ENCODE data around the gene IL23R.

Gene IL23R

DNA sequence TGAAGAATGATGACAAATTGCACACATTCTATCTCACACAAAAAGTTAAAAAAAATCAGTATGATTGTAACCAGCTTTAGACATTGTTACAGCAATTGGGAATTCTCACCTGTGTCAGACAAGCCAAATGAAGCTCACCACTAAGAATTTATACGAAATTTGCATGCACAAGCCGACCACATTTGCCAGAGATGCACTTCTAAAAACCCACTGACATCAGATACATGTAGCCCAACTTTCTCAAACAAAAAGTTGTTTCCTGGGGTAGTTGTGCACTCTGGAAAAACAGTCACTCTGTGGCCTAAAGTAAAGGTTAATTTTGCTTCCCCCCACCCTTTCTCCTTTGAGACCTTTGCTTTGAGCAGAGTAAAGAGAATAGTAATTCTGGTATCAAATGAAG lies 73.5 kb downstream of the IL23R start:
- DNase-seq: no peak
- peak; percentile 82 for ATAC-seq

DNA sequence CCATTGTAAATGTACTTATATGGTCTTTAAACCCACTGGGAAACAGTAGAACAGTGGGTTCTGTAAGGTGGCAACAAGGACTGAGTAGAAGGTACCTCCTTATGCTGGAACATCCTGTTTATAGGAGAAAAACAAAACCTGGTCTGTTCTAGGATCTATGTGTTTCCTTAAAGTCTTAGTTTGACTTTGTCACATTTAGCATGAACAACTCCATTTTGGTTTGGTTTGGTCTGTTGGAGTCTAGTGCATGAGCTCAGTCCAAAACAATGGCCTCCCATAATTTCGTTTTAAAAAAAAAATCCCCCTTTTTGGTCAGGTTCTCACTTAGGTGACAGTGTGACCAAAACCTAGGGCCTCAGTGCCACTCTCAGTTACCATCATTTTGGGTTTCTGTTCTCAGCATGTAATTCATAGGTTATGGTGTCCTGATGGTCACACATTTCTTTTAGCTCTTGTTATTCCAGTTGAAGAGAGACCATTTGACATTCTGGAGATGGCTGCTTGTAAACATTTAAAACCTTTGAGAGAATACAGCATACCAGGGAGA lies 75.0 kb downstream of the IL23R start:
- ATAC-seq (no peak), DNase-seq (no peak)

DNA sequence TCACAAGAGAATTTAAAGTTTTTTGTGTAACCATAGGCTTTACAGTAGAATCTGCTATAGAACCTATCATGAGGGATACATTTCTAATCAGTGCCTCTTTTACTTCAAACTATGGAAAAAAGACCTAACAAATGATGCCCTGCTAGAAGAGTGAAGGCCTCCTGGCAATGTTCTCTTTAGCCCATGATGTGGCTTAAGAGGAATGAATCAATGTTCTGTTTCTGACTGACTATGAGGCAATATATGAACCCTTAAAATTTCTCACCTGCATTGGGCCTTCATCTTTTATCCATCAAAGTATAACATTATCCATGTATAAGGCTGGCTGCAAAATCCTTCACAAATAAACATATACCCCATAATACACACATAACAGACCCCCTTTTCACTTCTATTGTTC lies 75.8 kb downstream of the IL23R start:
- no peak for ATAC-seq

DNA sequence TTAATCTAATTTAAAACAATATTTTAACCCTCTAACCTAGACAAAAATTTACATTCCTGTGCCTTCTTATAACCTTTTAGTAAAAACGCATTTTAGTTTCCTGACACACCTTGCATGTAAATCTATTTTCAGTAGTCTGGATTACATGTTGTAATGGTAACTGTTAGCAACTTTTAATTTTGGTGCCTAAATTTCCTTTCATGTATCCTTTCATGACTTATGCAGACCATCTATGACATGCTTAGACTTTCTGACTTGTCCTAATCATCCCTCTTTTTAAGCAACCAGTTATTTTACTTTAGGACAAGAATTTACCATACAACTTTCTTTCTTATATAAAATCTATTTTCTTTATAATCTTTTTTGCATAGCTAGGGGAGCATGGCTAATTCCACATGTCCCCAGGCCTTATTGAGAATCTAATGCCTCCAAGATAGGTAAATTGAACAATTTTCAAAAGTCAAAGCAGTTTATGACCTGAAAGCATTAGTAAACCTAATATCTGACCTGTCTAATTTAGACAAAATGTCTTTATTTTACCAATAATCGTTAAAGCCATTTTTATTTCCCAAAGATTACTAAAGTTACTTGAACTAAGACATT lies 83.9 kb downstream of the IL23R start:
- ATAC-seq: no peak
- no peak for DNase-seq

More for the DNA sequence above, 75.8 kb downstream of the IL23R start:
- DNase-seq: no peak

DNA sequence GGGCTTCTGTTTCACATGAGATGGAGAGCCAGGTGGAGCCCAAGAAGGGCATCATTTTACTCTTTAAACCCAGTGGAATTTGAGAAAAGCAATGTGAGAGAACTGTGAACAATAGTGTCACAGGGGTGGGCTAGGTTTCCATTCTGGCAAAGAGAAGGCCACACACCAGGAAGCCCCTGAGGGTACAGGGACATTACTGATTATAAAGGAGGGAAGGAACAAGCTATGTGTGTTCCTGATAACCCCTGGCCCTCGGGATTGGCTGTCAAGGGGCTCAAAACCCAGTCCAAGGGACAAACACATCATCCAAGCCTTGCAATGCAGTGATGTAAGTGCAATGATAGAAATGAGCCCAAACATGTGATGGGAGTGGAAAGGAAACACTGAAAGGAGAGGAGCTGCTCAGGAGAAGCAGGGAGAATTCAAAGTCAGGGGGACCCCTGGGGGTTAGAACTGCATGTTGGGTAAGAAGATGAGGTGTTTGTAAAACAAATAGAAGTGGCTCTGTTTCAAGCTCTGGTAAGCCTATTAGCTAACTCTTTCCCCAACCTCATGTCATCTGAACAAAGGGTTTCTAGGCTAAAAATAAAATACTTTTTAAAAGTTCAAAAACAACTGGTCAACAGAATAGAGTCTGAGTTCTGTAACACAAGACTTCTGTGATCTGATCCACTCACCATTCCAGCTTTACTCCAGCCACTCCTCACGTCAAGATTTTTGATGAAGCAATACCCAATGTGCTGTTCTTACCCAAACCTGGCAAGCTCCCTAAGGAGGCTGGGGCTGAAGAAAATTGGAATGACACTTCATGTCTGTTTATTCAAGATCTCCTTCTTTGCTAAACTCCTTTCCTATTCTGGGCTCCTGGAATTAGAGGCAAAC lies 90.3 kb downstream of the IL23R start:
- DNase-seq: no peak
- no peak for ATAC-seq

DNA sequence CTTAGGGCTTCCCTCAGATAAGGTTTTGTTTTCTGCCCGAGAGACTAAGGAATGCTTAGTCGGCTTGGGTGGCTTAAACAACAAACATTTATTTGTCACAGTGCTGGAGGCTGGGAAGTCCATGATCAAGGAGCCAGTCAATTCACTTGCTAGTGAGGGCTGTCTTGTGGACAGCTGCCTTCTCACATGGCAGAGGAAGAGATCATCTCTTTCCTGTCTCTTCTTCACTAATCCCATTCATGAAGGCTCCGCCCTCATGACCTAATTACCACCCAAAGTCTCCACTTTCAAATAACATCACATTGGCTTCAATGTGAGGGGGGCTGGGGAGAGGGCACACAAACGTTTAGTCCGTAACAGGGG lies 90.9 kb downstream of the IL23R start:
- ATAC-seq: no peak
- DNase-seq: no peak

DNA sequence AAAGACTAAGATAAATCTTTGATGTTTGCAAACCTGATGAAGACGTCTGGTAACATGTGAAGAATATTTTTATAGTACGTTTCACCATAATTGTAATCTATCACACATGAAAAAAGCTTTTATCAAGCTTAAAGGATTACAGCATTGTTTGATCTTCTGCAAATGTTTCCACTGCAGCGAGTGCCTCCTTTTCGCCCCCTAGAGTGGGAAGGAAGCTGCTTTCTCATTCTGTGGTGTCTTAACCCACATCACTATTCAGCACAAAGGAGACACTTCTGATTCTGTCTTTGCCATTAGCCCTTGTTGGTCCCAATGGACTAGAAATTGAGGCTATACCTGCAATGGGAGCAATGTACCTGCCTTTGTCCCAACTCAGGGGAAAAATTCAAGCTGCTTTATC lies 95.4 kb downstream of the IL23R start:
- DNase-seq (no peak), ATAC-seq (peak; percentile 71)

DNA sequence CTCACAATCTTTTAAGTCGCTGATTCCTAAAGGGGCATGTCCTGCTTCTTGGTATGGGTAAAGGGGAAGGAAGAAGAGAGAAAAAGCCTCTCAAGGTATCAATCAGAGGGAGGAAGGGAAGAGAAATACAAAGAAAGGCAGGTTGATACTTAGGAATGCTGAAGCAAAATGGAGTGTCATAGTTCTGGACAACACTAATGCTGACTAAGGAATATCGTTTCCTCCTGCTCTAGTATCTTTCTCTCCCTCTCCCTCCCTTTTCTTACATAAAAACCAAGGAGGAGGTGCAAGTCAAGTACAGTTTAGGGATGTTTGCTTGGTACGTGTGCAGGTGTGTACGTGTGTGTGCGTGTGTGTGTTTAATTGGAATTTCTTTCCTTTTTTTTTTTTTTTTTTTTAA lies 96.5 kb downstream of the IL23R start:
- DNase-seq (no peak), ATAC-seq (no peak)

DNA sequence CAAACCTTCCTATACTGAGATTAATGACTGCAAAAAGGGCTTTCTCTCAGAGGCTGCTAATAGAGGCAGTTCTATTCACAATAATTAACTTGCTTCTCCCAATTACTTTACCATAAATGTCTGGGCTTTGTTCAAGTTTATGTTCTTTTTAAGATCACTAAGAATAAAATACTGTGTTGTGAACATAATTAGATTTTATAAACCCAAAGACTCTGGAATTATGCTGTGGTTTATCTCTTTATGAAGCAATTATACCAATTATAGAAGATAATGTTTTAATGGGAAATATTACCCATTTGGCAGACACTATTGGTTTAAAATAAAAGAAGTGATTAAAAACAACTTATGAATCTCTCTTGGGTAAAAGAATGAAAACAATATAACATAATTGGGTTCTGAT lies 97.9 kb downstream of the IL23R start:
- DNase-seq: no peak
- no peak for ATAC-seq

DNA sequence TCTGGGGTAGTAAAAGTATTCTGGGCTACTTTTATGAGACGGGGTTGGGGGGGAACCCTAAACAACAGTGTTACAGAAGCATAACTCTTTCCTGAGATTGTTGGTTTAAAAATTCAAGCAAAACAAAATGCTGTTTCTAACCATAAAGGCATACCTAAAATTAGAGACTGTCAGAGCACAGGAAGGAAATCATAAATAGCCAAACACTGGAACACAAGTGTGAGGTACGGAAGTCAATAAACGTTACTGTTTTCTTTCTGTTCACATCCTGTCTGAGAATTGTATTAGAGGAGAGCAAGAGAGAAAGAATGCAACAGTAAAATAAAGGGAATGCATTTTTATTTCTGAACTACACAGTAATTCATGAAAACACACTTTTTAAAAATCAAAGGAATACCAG lies 98.6 kb downstream of the IL23R start:
- no peak for DNase-seq
- ATAC-seq: no peak

DNA sequence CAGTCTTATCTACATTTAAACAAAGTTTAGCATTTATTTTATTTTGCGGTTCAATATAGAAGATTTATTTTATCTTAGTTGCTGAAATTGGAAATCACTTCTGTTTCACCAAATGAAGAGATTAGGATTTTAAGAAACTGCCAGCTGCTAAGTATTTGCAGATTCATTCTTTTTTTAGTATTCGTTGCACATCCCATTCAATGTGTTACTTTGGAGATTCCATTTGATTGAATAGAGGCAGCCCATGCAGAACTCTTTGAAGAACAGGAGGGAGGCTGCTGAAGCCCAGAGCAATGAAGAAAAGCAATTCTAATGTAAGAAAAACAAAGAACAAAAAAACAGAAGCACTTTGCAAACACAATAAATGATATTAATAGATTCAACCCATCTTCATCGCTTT lies 102.8 kb downstream of the IL23R start:
- no peak for ATAC-seq

DNA sequence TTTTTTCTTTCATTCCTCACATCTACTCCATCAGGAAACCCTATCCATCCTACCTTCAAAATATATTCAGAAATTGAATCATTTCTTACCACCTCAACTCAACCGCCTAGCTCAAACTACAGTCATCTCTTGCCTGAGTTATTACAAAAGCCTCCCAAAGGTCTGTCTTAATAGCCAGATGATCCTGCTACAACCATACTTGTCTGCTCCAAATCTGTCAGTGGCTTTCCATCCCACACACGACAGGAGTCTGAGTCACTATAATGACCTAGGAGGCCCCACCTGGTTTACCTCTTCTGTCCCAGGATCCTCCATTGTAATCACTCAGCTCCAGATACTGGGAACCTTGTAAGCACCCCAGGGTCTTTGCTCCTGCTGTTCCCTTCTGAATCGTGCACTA lies 104.3 kb downstream of the IL23R start:
- DNase-seq: no peak
- ATAC-seq: no peak

More for the DNA sequence above, 102.8 kb downstream of the IL23R start:
- no peak for DNase-seq

DNA sequence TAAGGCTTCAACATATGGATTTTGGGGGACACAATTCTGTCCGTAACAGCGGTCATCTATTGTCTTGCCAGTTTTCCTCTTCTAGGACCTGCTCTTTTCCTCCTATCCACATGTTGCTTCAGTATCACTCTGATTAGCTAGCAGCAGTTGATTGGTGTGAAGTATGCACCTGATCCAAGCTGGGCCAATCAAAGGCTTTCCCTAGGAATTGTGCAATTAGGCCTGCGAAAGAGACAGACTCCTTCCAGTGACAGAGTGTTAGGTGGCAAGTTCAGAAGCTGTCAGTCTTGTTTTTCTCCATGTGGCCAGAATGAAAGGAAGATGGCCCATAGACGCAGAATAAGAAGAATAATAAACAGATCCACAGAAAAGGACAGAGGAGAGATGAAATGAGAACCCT lies 107.3 kb downstream of the IL23R start:
- no peak for DNase-seq
- no peak for ATAC-seq

DNA sequence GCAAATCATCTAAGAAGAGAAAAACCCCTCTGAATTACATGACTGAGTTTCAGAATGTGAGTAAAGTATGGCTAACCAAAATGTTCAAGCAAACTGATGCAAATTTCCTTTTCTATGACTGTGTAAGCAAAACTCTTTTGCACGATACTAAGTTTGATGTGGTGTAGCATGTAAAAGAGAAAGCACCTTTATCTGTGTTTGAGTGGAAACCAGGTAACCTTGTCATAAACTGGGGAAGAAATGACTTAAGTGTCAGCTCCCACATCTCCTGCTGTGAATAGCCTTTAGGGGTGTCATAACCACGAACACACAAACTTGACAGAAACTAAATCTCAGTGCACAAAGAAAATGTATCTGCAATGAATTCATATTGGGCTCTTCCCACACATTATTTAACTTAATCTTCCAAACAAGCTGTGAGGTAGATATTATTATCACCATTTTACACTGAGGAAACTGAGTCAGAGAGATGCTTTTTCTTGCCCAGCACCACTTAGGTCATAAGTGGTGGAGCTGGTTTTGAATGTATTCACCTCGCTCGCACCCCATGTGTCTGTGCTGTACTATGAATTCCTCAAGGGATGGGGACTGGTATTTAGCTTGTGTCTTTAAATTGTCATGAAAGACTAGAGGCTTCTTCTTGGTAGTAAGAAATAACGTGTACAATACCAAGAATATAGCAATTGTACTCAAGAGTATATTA lies 108.5 kb downstream of the IL23R start:
- DNase-seq: no peak
- ATAC-seq: peak; percentile 95

DNA sequence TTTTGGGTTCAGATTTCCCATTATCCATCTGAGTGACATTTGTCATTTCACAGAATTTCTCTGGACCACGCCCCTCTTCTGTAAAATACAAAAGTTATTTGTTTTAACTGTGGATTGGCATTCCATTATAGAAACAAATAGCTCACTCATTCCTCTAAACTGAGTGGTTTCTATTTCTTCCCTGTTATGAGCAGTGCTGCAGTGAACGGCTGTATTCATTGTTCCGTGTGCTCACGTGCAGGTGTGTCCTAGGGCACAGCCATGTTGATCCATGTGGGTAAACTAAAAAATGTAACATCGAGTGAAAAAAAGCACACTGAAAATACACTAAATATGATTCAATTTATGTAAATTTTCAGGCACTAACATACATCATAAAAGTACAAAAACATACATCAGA lies 114.4 kb downstream of the IL23R start:
- DNase-seq (no peak), ATAC-seq (no peak)

DNA sequence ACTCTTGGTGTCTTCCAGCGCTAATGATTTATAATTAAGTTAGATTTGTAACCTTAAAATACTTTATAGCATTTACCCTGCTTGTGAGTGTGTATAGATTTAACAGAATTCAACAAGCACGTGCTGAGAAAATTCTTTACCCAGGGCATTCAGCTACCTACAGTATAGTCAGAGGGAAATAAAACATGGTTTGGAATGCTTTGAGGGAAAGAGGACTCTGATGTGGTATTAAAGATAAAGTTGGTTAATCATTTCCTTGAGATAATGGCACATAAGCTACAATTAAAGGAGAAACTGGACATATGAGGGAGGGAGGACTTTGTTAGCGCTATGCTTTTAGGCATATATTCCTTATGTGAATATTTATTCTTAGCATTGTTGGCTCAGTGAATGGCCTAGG lies 115.0 kb downstream of the IL23R start:
- ATAC-seq (no peak), DNase-seq (no peak)

DNA sequence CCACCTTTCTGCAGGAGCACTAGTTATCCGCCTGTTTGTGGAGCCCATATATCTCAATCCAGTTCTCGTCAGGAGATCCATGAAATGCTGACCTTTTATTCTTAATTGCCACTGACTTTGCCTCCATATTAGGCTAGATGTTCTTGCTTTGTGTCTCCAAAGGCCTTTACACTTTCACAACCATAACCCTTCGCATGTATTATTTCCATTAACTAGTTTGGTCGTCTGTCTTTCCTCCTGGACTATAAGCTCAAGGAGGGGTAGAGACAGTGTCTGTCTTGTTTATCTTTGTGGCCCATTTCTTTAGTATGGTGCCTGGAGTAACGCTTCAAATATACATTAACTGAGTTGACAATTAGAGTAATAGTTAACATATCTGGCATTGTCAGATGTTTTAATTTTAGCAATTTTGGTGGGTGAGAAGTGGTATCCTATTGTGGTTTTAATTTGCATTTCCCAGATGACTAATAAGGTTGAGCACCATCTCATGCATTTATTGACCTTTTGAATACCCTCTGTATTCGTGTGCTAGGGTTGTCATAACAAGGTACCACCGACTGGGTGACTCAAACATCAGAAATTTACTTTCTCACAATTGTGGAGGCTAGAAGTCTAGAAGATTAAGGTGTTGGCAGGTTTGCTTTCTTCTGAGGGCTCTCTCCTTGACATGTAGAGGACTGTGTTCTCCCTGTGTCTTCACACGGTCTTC lies 119.7 kb downstream of the IL23R start:
- DNase-seq (peak; percentile 17), ATAC-seq (peak; percentile 97)

DNA sequence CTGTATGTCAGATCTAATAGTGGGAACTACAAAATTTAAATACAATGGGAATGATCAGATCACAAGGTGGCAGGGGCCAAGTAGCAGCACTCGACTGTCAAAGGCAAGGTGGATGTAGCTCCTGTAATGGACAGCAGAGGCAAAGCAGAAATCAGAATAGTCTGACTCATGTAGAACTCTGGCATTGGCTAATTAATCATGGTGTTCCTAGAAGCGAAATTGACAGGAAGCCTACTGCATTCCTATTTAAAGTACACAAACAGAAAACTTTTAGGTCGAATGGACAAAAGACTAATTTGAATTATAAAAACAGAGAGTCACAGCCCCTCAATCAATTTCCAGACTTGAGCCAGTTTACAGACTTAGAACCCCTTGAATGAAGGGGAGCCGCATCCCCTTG lies 124.0 kb downstream of the IL23R start:
- DNase-seq (no peak), ATAC-seq (no peak)

DNA sequence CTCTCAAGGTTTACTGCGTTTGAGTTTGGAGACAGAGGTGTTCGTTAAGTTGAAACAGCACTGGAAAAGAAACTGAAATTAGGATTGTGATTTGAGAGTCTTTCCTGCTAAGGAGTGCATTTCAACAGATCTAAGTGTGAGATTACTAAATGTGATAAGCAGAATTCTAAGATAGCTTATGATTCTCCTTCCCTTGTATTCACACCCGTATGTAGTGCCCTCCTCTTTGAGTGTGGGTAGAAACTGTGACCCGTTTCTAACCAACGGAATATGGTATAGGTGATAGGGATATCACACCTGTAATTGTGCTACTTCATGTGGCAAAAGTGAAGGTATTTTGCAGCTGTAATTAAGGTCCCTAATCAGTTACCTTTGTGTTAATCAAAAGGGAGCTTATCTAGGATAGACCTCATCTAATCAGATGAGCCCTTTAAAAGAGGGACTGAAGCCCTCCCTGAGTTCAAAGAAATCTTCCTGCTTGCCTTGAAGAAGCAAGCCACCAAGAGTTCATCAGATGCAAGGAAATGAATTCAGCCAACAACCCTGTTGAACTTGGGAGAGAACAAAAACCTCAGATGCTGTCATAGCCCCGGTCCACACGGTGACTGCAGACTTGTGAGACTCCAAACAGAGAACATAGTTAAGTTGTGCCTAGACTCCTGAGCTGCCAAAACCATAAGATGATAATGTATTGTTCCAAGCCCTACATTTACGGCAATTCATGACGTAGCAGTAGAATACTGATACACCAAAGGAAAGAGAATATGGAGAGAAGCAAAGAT lies 128.8 kb downstream of the IL23R start:
- DNase-seq: no peak
- peak; percentile 69 for ATAC-seq

DNA sequence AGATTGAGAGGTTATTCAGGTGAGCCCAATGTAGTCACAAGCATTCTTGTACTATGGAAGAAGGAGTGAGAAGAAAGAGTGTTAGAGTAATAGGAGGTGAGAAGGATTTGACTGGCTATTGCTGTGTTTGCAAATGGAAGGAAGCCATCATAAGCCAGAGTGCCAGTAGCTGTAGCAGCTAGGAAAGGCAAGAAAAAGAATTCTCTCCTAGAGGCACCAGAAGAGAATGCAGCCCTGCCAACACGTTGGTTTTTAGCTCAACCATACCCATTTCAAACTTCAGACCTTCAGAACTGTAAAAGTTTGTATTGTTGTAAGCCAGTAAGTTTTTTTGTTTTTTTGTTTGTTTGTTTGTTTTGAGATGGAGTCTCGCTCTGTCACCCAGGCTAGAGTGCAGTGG lies 132.5 kb downstream of the IL23R start:
- ATAC-seq: no peak

DNA sequence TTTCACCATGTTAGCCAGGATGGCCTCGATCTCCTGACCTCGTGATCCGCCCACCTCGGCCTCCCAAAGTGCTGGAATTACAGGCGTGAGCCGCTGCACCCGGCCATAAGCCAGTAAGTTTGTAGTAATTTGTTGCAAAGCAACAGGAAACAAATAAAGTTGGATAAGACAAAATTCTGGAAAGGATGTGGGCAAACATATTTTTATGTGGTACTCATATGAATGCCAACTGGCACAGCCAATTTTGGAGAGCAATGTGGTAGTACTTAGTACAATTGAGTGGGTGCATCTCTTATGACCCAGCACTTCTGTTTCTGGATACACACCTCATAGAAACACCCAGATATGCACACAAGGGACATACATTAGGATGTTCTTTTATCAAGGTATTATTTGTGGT lies 133.0 kb downstream of the IL23R start:
- ATAC-seq (no peak), DNase-seq (no peak)

More for the DNA sequence above, 132.5 kb downstream of the IL23R start:
- DNase-seq: no peak

DNA sequence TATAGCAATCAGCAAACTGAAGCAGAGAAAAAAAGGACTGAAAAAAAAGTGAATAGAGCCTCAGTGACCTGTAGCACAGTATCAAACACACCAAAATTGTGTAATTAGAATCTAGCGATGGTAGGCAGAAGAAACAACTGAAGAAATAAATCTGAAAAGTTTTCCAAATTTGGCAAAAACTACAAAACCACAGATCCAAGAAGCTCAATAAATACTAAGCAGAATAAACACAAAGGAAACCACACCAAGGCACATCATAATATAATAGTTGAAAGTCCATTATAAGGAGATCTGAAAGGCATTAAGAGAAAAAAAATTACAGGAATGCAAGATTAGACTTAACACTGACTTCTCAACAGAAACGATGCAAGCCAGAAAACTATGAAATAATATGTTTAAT lies 134.3 kb downstream of the IL23R start:
- ATAC-seq (no peak), DNase-seq (no peak)
